A549 (cell line): ENCODE measurements around the gene NINJ1. TPM values are rescaled to one million over a fixed set of nuclear protein-coding genes. Genes with fewer than 3 reads are reported as not detected.

Experiments
- ATAC-seq, 2 experiments: fragments of 200-7000 bp in 1 of 2; fragments of >200 bp in 1 of 2; cut with Nextera tagmentation in 1 of 2; cut with Tn5 transposase in 1 of 2; 3 replicates each; pipeline versions ENCODE4 v1.8.0 to v1.9.1; 2018 to 2020; ENCODE audit warnings: mild to moderate bottlenecking in 1 of 2, moderate library complexity in 1 of 2
- CTCF ChIA-PET: fragments of 300-600 bp; sonication (Branson Sonifier 250); formaldehyde crosslinking; extraction: SDS; loops from one replicate; lab custom pipeline; 2021; ENCODE audit warnings: antibody characterized with exemption, inconsistent platforms; lab: Yijun Ruan, JAX
- POLR2A ChIA-PET: fragments of 350-600 bp; formaldehyde crosslinking; extraction: SDS; loops from one replicate; lab custom pipeline; 2021; ENCODE audit warnings: antibody characterized with exemption, inconsistent platforms; lab: Yijun Ruan, JAX
- DNase-seq, 2 experiments: peaks; one replicate each; pipeline versions ENCODE4 v3.0.0 to v3.0.0-alpha.2; 2011 to 2016; ENCODE audit warnings: low read depth in 1 of 2, low spot score in 1 of 2
- FAIRE-seq: peaks from 2 replicates; lab custom pipeline; 2011; peaks lifted over from hg19 to GRCh38; lab: Jason Lieb, UNC
- H3K27ac ChIP-seq, 2 experiments: fragments of >200 bp; sonication (Bioruptor Twin); formaldehyde crosslinking; 3 replicates each; pipeline ENCODE4 v1.5.1; 2016 to 2017
- H3K4me1 ChIP-seq: fragments of >200 bp; sonication (Bioruptor Twin); formaldehyde crosslinking; 3 replicates; pipeline ENCODE4 v1.6.1; 2016
- H3K4me2 ChIP-seq: fragments of >200 bp; sonication (Bioruptor Twin); formaldehyde crosslinking; 3 replicates; pipeline ENCODE4 v1.6.1; 2016
- H3K4me3 ChIP-seq: fragments of >200 bp; sonication (Bioruptor Twin); formaldehyde crosslinking; 3 replicates; pipeline ENCODE4 v1.5.1; 2016
- H3K9me3 ChIP-seq: fragments of >200 bp; sonication (Bioruptor Twin); formaldehyde crosslinking; 3 replicates; pipeline ENCODE4 v1.6.1; 2016
- CBX2 ChIP-seq: fragments of 200-600 bp; sonication (generic); IDR thresholded peaks from 2 replicates; pipeline ENCODE4 v1.6.1; 2016; ENCODE audit warnings: low read depth, mild to moderate bottlenecking, borderline replicate concordance
- CHD4 ChIP-seq: fragments of 200-600 bp; sonication (generic); IDR thresholded peaks from 2 replicates; pipeline ENCODE4 v1.6.1; 2016; ENCODE audit warnings: antibody characterized with exemption, mild to moderate bottlenecking, borderline replicate concordance
- EHF ChIP-seq: fragments of 250-450 bp; sonication (Bioruptor Pico); IDR thresholded peaks from 2 replicates; pipeline ENCODE4 v1.5.0; 2020; ENCODE audit warnings: mild to moderate bottlenecking
- FOXS1 ChIP-seq: fragments of 250-450 bp; sonication (Bioruptor Pico); IDR thresholded peaks from 2 replicates; pipeline ENCODE4 v1.5.0; 2020; ENCODE audit warnings: mild to moderate bottlenecking, moderate library complexity
- HOXA7 ChIP-seq: fragments of 250-450 bp; sonication (Bioruptor Pico); IDR thresholded peaks from 2 replicates; pipeline ENCODE4 v1.5.0; 2020; ENCODE audit warnings: mild to moderate bottlenecking, moderate library complexity
- HOXB5 ChIP-seq: fragments of 250-450 bp; sonication (Bioruptor Pico); IDR thresholded peaks from 2 replicates; pipeline ENCODE4 v1.5.0; 2020; ENCODE audit warnings: mild to moderate bottlenecking, moderate library complexity
- JUN ChIP-seq, 2 experiments: fragments of >200 bp; sonication (Bioruptor Twin); formaldehyde crosslinking; IDR thresholded peaks; 2 replicates in 1 of 2; 3 replicates in 1 of 2; pipeline ENCODE4 v1.6.1; 2016 to 2017
- JUNB ChIP-seq: fragments of >200 bp; sonication (Bioruptor Twin); formaldehyde crosslinking; IDR thresholded peaks from 2 replicates; pipeline ENCODE4 v1.6.1; 2016
- NPAS2 ChIP-seq: fragments of 250-450 bp; sonication (Bioruptor Pico); IDR thresholded peaks from 2 replicates; pipeline ENCODE4 v1.8.0; 2022; ENCODE audit warnings: mild to moderate bottlenecking, moderate library complexity, borderline replicate concordance
- PHF8 ChIP-seq: fragments of 200-600 bp; sonication (generic); IDR thresholded peaks from 2 replicates; pipeline ENCODE4 v1.6.1; 2016; ENCODE audit warnings: low read depth, mild to moderate bottlenecking, antibody characterized with exemption, moderate library complexity, borderline replicate concordance
- POLR2A ChIP-seq: IDR thresholded peaks from 2 replicates; pipeline ENCODE4 v1.6.1; 2012; ENCODE audit warnings: mild to moderate bottlenecking, low read length
- RARB ChIP-seq: fragments of 250-450 bp; sonication (Bioruptor Pico); IDR thresholded peaks from 2 replicates; pipeline ENCODE4 v1.8.0; 2021; ENCODE audit warnings: mild to moderate bottlenecking, moderate library complexity
- RFX5 ChIP-seq: fragments of 450-650 bp; IDR thresholded peaks from 2 replicates; pipeline ENCODE4 v1.7.1; 2014; ENCODE audit warnings: antibody characterized with exemption, mild to moderate bottlenecking, moderate library complexity
- TP53 ChIP-seq: fragments of 250-450 bp; sonication (Bioruptor Pico); IDR thresholded peaks from 2 replicates; pipeline ENCODE4 v1.5.0; 2021; ENCODE audit warnings: mild to moderate bottlenecking, moderate library complexity
- ZFP36 ChIP-seq: fragments of 450-650 bp; IDR thresholded peaks from 2 replicates; pipeline ENCODE4 v1.6.1; 2014; ENCODE audit warnings: borderline replicate concordance; ENCODE audit not compliant: partially characterized antibody
- ZSCAN20 ChIP-seq: fragments of 250-450 bp; sonication (Bioruptor Pico); IDR thresholded peaks from 2 replicates; pipeline ENCODE4 v1.8.0; 2022; ENCODE audit warnings: mild to moderate bottlenecking, moderate library complexity
- WGBS: methylation state at CpG from one replicate; pipeline ENCODE4 v1.1.6; 2017; ENCODE audit errors: missing lambda C conversion rate; 5-methylcytosine and 5-hydroxymethylcytosine counted together
- polyA plus RNA-seq, 4 experiments: library from polyadenylated mRNA; depleted of rRNA in 3 of 4; stranded (reverse); fragments of >200 nt; fragmentation: RNase III in 1 of 4; extraction: RNeasy Plus Mini Kit Qiagen cat#74134 plus additional on column Dnase treatment in 1 of 4; gene quantifications; 2 replicates in 3 of 4; 3 replicates in 1 of 4; pipeline ENCODE4 v1.2.3, GENCODE V29; 2011 to 2017
- TF ChIP-seq, protein P1 (sequence below): fragments of 450-650 bp; IDR thresholded peaks from 2 replicates; pipeline ENCODE4 v1.6.1; 2014; ENCODE audit warnings: antibody characterized with exemption
- TF ChIP-seq, protein P2 (sequence below): fragments of 250-450 bp; sonication (Bioruptor Pico); IDR thresholded peaks from 2 replicates; pipeline ENCODE4 v1.5.0; 2020; ENCODE audit warnings: low read depth, mild to moderate bottlenecking, moderate library complexity
- TF ChIP-seq, protein P3 (sequence below): IDR thresholded peaks from 2 replicates; pipeline ENCODE4 v1.6.1; 2012
- TF ChIP-seq, protein P4 (sequence below): fragments of >200 bp; sonication (Bioruptor Twin); formaldehyde crosslinking; IDR thresholded peaks from 3 replicates; pipeline ENCODE4 v1.5.1; 2016
- TF ChIP-seq, protein P5 (sequence below): IDR thresholded peaks from 2 replicates; pipeline ENCODE4 v1.6.1; 2012; ENCODE audit warnings: low read depth, borderline replicate concordance
- TF ChIP-seq, protein P6 (sequence below): fragments of 200-600 bp; sonication (generic); IDR thresholded peaks from 2 replicates; pipeline ENCODE4 v1.6.1; 2016; ENCODE audit warnings: antibody characterized with exemption, mild to moderate bottlenecking, moderate library complexity

Gene NINJ1
- polyA plus RNA-seq, 2 of the 4 experiments (the other 2 are of a cell fraction): 27.0 to 60.4 TPM

DNA sequence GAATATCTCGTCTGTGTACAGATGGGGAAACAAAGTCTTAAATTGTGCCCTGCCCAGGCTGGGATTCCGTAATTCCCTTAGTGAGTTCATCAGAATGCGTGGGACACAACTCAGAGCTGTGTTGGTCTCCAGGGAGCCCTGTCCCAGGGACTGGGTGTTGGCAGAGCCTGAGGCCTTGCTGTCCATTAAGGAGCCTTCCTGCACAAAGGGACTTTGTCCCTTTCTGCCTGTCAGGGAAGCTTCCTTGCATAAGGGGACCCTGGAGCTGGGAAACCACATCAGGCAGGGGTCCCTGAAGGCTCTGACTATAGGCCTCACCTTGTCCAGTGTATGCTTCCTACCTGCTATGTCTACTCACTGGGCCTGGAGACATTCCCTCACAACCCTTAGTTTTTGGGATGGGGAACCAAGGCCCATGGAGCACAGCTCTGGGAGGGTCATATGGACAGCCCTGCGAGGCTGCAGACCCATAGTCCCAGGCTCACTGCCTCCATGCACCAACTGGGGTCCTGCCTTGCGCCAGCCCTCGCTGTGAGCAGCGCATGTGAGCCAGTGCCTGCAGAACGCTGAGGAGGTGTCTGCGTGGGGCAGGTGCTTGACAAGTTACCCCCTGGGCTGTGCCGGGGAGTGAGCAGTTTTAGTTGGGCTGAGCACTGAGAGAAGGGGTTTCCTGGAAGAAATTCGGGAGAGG lies 36.4 kb downstream of the NINJ1 start:
- ChIA-PET CTCF (interaction anchor here (0.9 to 4.4 kb wide), 8 partner anchors 10 to 205 kb away, joined by 3 to 47 read pairs (median 4); no protein-coding TSS in a partner anchor), POLR2A (interaction anchor here (0.6 to 1.6 kb wide), 2 partner anchors 22 to 74 kb away, joined by 3 to 5 read pairs; no protein-coding TSS in a partner anchor)
- DNase-seq (no peak), FAIRE-seq (no peak), ATAC-seq (no peak)
- Histone ChIP-seq H3K9me3 (0 out of 3 replicates have a peak, but pooled peaks cover 3% of the 10 kb centered on the region), H3K4me2 (peak overlapping the region; percentile 95), H3K4me1 (peaks cover 46% of the 10 kb centered on the region), H3K27ac (peak overlapping the region; percentile 88 to 99), H3K4me3 (peak overlapping the region; percentile 88)
- TF ChIP-seq JUNB: no peak
- no peak for TF ChIP-seq EHF (CRISPR knock-in tag)
- TF ChIP-seq CHD4: no peak
- no peak for TF ChIP-seq RFX5
- no peak for TF ChIP-seq TP53
- no peak for TF ChIP-seq CBX2
- TF ChIP-seq ZFP36: no peak
- TF ChIP-seq HOXB5: no peak
- TF ChIP-seq, protein P1, sequence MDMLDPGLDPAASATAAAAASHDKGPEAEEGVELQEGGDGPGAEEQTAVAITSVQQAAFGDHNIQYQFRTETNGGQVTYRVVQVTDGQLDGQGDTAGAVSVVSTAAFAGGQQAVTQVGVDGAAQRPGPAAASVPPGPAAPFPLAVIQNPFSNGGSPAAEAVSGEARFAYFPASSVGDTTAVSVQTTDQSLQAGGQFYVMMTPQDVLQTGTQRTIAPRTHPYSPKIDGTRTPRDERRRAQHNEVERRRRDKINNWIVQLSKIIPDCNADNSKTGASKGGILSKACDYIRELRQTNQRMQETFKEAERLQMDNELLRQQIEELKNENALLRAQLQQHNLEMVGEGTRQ: no peak
- TF ChIP-seq ZSCAN20 (CRISPR knock-in tag): no peak
- TF ChIP-seq, protein P2, sequence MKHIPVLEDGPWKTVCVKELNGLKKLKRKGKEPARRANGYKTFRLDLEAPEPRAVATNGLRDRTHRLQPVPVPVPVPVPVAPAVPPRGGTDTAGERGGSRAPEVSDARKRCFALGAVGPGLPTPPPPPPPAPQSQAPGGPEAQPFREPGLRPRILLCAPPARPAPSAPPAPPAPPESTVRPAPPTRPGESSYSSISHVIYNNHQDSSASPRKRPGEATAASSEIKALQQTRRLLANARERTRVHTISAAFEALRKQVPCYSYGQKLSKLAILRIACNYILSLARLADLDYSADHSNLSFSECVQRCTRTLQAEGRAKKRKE (CRISPR knock-in tag): no peak
- no peak for TF ChIP-seq NPAS2 (CRISPR knock-in tag)
- WGBS: 52% methylated on average over 5 of the region's 11 CpGs

DNA sequence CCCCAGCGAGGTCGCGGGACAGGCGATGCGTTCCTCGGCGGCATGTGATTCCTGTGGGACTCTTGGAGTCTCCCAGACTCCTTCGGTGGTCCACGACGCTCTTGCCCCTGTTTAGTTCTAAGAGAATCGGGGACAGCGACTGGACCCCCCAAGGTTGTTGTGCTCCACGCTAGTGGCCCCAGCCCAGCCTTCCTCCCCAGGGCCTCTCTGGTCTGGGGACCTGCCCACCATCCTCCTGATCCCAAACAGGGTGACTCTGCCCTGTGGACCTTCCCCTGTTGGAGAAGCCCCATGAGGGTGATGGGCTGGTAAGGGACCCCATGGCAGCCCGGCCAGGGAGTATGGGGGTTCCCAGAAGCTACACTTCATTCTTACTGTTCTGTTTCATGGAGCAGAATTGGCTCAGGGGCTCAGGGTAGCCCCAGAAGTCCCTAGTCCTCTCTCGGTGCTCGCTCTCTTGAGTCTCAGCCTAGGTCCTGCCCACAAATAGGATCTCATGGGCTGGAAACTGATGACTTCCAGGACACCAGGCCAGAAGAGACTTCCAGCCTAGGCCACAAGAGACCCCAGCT lies 37.2 kb downstream of the NINJ1 start:
- TF ChIP-seq HOXA7 (CRISPR knock-in tag): no peak
- TF ChIP-seq, protein P3, sequence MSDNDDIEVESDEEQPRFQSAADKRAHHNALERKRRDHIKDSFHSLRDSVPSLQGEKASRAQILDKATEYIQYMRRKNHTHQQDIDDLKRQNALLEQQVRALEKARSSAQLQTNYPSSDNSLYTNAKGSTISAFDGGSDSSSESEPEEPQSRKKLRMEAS: peak; percentile 39; the same call in 1 of the 2 replicates
- TF ChIP-seq, protein P4, sequence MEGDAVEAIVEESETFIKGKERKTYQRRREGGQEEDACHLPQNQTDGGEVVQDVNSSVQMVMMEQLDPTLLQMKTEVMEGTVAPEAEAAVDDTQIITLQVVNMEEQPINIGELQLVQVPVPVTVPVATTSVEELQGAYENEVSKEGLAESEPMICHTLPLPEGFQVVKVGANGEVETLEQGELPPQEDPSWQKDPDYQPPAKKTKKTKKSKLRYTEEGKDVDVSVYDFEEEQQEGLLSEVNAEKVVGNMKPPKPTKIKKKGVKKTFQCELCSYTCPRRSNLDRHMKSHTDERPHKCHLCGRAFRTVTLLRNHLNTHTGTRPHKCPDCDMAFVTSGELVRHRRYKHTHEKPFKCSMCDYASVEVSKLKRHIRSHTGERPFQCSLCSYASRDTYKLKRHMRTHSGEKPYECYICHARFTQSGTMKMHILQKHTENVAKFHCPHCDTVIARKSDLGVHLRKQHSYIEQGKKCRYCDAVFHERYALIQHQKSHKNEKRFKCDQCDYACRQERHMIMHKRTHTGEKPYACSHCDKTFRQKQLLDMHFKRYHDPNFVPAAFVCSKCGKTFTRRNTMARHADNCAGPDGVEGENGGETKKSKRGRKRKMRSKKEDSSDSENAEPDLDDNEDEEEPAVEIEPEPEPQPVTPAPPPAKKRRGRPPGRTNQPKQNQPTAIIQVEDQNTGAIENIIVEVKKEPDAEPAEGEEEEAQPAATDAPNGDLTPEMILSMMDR: no peak
- no peak for FAIRE-seq
- CTCF ChIA-PET: interaction anchor here (0.6 to 4.4 kb wide), 4 partner anchors 11 to 206 kb away, joined by 3 to 47 read pairs (median 5); no protein-coding TSS in a partner anchor

DNA sequence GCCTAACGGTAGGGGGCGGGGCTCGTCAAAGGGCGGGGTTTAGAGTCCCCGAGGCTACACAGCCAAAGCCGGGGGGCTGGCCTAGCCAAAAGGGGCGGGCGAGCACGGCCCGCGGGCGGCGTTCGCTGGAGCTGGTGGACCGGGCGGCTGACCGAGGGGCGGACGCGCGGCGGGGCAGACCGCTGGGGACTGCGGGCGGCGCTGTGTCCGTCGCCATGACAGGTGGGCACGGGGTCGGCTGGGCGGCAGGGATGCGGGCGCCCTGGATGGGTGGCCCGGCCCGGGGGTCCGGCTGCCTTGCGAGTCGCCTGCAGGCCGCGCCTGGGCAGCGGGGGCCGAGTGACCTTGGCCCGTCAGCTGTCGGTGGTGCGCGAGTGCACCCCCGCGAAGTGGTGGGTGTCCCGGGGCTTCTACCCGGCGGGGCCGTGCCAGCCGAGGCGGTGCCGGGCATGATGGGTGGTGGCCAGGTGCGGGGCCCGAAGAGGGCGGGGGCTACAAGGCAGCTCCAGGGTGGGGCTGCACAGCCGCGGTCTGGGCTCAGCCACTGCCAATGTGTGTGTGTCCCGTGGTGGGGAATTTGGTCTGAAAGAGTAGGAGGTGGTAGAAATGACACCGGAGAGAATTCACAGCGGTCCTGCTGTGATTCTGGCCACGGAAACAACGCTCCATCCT lies 37.8 kb downstream of the NINJ1 start, which contains the start of gene CARD19:
Gene CARD19, plus strand, starts transcription at position 87 of the 672 bp plus-strand sequence. Its CDS starts 129 bp downstream, at position 216.
- peak within 1 kb of the TSS; percentile 99 for H3K27ac ChIP-seq
- DNase-seq (peak; percentile 42 to 55), FAIRE-seq (no peak), ATAC-seq (peak; percentile 31 to 32; a peak in 5 of 6 replicates)
- no peaks in the 10 kb centered on the region; the same call in 2 of the 3 replicates for H3K9me3 ChIP-seq
- ChIA-PET POLR2A (interaction anchor here (2.1 kb wide), 1 partner anchor 23 kb away, joined by 12 read pairs; no protein-coding TSS in a partner anchor), CTCF (interaction anchor here (0.6 to 4.4 kb wide), 5 partner anchors 9 to 93 kb away, joined by 3 to 47 read pairs (median 3); no protein-coding TSS in a partner anchor)
- H3K4me1 ChIP-seq: peaks cover 58% of the 10 kb centered on the region
- H3K4me2 ChIP-seq: peak within 1 kb of the TSS; percentile 99
- H3K4me3 ChIP-seq: peak within 1 kb of the TSS; percentile 88
- under 1% methylated on average over 41 of the region's 65 CpGs for WGBS
- TF ChIP-seq RARB (CRISPR knock-in tag) (no peak), JUN (IDR thresholded peaks at IDR 0.05) (peak in 1 of 2 experiments; percentile 43; a peak in 2 of 5 replicates), FOXS1 (CRISPR knock-in tag) (no peak), POLR2A (peak; percentile 60), PHF8 (peak; percentile 67; the same call in 1 of the 2 replicates), CBX2 (no peak)
- TF ChIP-seq, protein P5, sequence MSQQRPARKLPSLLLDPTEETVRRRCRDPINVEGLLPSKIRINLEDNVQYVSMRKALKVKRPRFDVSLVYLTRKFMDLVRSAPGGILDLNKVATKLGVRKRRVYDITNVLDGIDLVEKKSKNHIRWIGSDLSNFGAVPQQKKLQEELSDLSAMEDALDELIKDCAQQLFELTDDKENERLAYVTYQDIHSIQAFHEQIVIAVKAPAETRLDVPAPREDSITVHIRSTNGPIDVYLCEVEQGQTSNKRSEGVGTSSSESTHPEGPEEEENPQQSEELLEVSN: no peak
- TF ChIP-seq, protein P6, sequence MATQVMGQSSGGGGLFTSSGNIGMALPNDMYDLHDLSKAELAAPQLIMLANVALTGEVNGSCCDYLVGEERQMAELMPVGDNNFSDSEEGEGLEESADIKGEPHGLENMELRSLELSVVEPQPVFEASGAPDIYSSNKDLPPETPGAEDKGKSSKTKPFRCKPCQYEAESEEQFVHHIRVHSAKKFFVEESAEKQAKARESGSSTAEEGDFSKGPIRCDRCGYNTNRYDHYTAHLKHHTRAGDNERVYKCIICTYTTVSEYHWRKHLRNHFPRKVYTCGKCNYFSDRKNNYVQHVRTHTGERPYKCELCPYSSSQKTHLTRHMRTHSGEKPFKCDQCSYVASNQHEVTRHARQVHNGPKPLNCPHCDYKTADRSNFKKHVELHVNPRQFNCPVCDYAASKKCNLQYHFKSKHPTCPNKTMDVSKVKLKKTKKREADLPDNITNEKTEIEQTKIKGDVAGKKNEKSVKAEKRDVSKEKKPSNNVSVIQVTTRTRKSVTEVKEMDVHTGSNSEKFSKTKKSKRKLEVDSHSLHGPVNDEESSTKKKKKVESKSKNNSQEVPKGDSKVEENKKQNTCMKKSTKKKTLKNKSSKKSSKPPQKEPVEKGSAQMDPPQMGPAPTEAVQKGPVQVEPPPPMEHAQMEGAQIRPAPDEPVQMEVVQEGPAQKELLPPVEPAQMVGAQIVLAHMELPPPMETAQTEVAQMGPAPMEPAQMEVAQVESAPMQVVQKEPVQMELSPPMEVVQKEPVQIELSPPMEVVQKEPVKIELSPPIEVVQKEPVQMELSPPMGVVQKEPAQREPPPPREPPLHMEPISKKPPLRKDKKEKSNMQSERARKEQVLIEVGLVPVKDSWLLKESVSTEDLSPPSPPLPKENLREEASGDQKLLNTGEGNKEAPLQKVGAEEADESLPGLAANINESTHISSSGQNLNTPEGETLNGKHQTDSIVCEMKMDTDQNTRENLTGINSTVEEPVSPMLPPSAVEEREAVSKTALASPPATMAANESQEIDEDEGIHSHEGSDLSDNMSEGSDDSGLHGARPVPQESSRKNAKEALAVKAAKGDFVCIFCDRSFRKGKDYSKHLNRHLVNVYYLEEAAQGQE: no peak

More for the DNA sequence above, 37.2 kb downstream of the NINJ1 start:
- Histone ChIP-seq H3K4me2 (peak overlapping the region; percentile 95), H3K4me1 (peaks cover 54% of the 10 kb centered on the region), H3K4me3 (peak overlapping the region; percentile 88), H3K27ac (peak overlapping the region; percentile 88 to 99), H3K9me3 (no peaks in the 10 kb centered on the region)
- POLR2A ChIA-PET: interaction anchor here (2.1 kb wide), 1 partner anchor 23 kb away, joined by 12 read pairs; no protein-coding TSS in a partner anchor
- no peak for DNase-seq
- WGBS: 12% methylated on average over 16 of the region's 16 CpGs
- no peak for ATAC-seq
